ENCODE results near the gene TRABD2B.

Gene TRABD2B

GRCh38 chr1:47849005-47849521 lies 148.1 kb downstream of the TRABD2B start:
- no peaks in the 10 kb centered on the region for H3K36me3 ChIP-seq (ENCODE audit: control insufficient read depth, insufficient read depth, low read length)

GRCh38 chr1:47847763-47848162 lies 149.4 kb downstream of the TRABD2B start:
- Histone ChIP-seq H3K4me3 (replicated peaks; ENCODE audit: low read depth, low read length) (no peak overlapping the region), H3K27me3 (replicated peaks; ENCODE audit: control insufficient read depth, insufficient read depth, low read length) (no peaks in the 10 kb centered on the region; the same call in 1 of the 2 replicates), H3K36me3 (ENCODE audit: control insufficient read depth, insufficient read depth, low read length) (no peaks in the 10 kb centered on the region)
- TF ChIP-seq, protein P1, sequence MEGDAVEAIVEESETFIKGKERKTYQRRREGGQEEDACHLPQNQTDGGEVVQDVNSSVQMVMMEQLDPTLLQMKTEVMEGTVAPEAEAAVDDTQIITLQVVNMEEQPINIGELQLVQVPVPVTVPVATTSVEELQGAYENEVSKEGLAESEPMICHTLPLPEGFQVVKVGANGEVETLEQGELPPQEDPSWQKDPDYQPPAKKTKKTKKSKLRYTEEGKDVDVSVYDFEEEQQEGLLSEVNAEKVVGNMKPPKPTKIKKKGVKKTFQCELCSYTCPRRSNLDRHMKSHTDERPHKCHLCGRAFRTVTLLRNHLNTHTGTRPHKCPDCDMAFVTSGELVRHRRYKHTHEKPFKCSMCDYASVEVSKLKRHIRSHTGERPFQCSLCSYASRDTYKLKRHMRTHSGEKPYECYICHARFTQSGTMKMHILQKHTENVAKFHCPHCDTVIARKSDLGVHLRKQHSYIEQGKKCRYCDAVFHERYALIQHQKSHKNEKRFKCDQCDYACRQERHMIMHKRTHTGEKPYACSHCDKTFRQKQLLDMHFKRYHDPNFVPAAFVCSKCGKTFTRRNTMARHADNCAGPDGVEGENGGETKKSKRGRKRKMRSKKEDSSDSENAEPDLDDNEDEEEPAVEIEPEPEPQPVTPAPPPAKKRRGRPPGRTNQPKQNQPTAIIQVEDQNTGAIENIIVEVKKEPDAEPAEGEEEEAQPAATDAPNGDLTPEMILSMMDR (IDR thresholded peaks at IDR 0.05; ENCODE audit: insufficient read depth, low read length, poor library complexity, severe bottlenecking), result no peak
- no peak for DNase-seq (ENCODE audit: extremely low read depth, insufficient read length)

More at GRCh38 chr1:47849005-47849521, 148.1 kb downstream of the TRABD2B start:
- TF ChIP-seq, protein P1 (IDR thresholded peaks at IDR 0.05; ENCODE audit: insufficient read depth, low read length, poor library complexity, severe bottlenecking), result no peak
- DNase-seq (ENCODE audit: extremely low read depth, insufficient read length), result no peak
- no peak overlapping the region for H3K4me3 ChIP-seq (replicated peaks; ENCODE audit: low read depth, low read length)
- H3K27me3 ChIP-seq (replicated peaks; ENCODE audit: control insufficient read depth, insufficient read depth, low read length), result no peaks in the 10 kb centered on the region; the same call in 1 of the 2 replicates

- Histone ChIP-seq H3K27me3 (replicated peaks; ENCODE audit: control insufficient read depth, insufficient read depth, low read length) (no peaks in the 10 kb centered on the region; the same call in none of the 2 replicates), H3K36me3 (ENCODE audit: control insufficient read depth, insufficient read depth, low read length) (no peaks in the 10 kb centered on the region), H3K4me3 (replicated peaks; ENCODE audit: low read depth, low read length) (no peak overlapping the region)
- no peak for DNase-seq (ENCODE audit: extremely low read depth, insufficient read length)
- TF ChIP-seq, protein P1 (IDR thresholded peaks at IDR 0.05; ENCODE audit: insufficient read depth, low read length, poor library complexity, severe bottlenecking), result no peak
Measured at GRCh38 chr1:47844558-47844955, 152.6 kb downstream of the TRABD2B start.

DNA sequence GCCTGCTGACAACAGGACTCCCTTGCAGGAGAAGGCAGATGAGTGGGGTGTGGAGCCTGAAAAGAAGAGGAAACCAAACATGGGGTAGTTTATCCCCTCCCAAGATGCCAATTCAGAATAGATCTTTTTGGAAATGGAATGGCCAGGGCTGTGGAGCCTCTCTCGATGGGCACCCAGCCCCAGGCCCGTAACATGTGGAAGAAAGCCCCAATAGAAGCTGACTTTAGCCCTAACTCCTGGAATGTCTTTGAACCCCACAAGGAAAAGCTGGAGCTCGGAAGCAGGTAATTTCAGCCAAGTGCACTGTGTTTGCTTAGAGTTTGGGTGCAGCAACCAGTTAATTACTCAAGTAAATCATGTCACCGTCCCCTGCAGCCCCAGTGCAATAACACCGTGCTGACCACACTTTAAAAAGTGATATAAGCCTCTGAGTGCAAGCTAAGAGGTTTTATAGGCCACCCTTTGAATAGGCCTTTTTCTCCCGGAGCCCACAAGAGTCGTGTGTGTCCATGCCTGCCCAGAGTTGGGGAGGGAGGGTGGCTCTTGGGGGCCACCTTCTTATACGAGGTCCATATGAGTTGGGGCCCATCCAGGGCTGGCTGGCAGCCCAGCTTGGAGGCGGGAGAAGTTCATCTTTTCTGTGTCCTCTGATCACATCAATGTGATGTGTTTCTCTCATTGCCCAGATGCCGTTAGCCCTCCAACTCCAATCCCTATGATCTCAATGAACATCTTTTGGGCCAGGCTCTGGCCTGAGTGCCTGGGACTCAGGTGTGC lies 153.2 kb downstream of the TRABD2B start:
- no peaks in the 10 kb centered on the region; the same call in none of the 2 replicates for H3K27me3 ChIP-seq (replicated peaks; ENCODE audit: control insufficient read depth, insufficient read depth, low read length)
- TF ChIP-seq, protein P1 (IDR thresholded peaks at IDR 0.05; ENCODE audit: insufficient read depth, low read length, poor library complexity, severe bottlenecking), result no peak
- no peak for DNase-seq (ENCODE audit: extremely low read depth, insufficient read length)
- H3K36me3 ChIP-seq (ENCODE audit: control insufficient read depth, insufficient read depth, low read length), result no peaks in the 10 kb centered on the region
- H3K4me3 ChIP-seq (replicated peaks; ENCODE audit: low read depth, low read length), result no peak overlapping the region

DNA sequence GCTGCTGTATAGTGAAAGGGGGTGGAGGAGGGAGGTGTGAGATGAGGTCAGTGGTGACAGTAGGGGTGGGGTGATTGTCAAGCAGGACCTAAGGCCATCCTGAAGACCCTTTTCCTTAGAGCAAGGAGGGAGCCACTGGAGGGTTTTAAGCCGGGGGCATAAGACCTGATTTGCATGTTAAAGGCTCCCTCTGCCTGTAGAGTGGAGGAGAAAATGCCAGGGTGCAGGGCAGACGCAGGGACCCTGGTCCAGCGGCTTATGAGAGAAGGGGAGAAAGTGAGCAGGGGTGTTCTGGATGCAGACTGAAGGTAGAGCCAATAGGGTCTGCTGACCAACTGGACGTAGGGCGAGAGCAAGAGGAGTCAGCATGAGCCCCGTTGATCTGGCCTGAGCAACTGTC lies 154.1 kb downstream of the TRABD2B start:
- H3K27me3 ChIP-seq (replicated peaks; ENCODE audit: control insufficient read depth, insufficient read depth, low read length), result no peaks in the 10 kb centered on the region; the same call in none of the 2 replicates
- no peak overlapping the region for H3K4me3 ChIP-seq (replicated peaks; ENCODE audit: low read depth, low read length)
- TF ChIP-seq, protein P1 (IDR thresholded peaks at IDR 0.05; ENCODE audit: insufficient read depth, low read length, poor library complexity, severe bottlenecking), result no peak
- no peak for DNase-seq (ENCODE audit: extremely low read depth, insufficient read length)
- no peaks in the 10 kb centered on the region for H3K36me3 ChIP-seq (ENCODE audit: control insufficient read depth, insufficient read depth, low read length)
